Measurements from ENCODE around the gene RRP15.
A peak's percentile ranks its signal among the peaks of the same experiment; 100 is the strongest.

DNA sequence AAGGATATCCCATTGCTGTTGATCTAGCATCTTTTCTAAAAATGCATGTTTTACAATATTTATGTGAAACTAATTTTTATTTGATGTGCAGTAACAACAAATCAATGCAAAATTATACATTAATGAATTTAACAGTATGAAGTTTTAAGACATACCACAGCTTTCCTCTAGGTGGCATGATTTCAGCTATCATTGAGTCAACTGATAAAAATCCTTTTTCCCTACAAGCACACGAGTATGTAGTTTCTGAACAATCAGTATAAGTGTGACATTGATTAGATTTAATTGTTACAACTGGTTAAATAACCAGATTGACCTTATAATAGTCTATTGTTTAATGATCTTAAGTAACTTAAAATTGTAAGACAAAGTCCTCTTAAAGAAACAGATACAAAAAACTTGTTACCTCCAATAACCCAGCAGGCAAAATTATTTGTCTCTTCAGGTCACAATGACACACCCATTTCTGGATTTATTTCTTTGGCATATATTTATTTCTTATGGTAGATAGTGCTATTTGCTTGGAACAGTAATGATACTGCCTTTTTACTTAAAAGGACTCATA is 54.3 kb downstream of the RRP15 start:
- TF ChIP-seq, protein P1, sequence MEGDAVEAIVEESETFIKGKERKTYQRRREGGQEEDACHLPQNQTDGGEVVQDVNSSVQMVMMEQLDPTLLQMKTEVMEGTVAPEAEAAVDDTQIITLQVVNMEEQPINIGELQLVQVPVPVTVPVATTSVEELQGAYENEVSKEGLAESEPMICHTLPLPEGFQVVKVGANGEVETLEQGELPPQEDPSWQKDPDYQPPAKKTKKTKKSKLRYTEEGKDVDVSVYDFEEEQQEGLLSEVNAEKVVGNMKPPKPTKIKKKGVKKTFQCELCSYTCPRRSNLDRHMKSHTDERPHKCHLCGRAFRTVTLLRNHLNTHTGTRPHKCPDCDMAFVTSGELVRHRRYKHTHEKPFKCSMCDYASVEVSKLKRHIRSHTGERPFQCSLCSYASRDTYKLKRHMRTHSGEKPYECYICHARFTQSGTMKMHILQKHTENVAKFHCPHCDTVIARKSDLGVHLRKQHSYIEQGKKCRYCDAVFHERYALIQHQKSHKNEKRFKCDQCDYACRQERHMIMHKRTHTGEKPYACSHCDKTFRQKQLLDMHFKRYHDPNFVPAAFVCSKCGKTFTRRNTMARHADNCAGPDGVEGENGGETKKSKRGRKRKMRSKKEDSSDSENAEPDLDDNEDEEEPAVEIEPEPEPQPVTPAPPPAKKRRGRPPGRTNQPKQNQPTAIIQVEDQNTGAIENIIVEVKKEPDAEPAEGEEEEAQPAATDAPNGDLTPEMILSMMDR (IDR thresholded peaks at IDR 0.05) = peak; percentile 34 to 84 (median 68)
- no peak for TF ChIP-seq POLR2AphosphoS5 (IDR thresholded peaks at IDR 0.05)

Measured in prostate gland (tissue), 2 donors.